ENCODE results near the gene MAPKAP1.

GRCh38 chr9:125428902-125429467 lies 278.0 kb downstream of the MAPKAP1 start:
- TF ChIP-seq ZNF24 (IDR thresholded peaks at IDR 0.05) (no peak), CTCF (IDR thresholded peaks at IDR 0.05 in 2 of 3, conservative IDR thresholded peaks at IDR 0.05 in 1 of 3; ENCODE audit: insufficient read depth in 2 of 3, low read depth in 1 of 3, low read length in 3 of 3) (no peak), ZNF384 (IDR thresholded peaks at IDR 0.05; ENCODE audit: low read depth, low read length) (no peak), RFX5 (IDR thresholded peaks at IDR 0.05; ENCODE audit: low read depth, low read length) (no peak), GABPB1 (CRISPR knock-in tag; IDR thresholded peaks at IDR 0.05) (no peak), CUX1 (CRISPR knock-in tag; IDR thresholded peaks at IDR 0.05) (no peak), EP300 (IDR thresholded peaks at IDR 0.05; ENCODE audit: low read length) (no peak), ZNF280A (IDR thresholded peaks at IDR 0.05; ENCODE audit: low read depth, partially characterized antibody) (no peak), CREB3 (tag; conservative IDR thresholded peaks at IDR 0.05; ENCODE audit: low read depth) (no peak), MAFK (IDR thresholded peaks at IDR 0.05; ENCODE audit: low read length) (no peak), CBFB (CRISPR knock-in tag; IDR thresholded peaks at IDR 0.05) (no peak)
- TF ChIP-seq, protein P1, sequence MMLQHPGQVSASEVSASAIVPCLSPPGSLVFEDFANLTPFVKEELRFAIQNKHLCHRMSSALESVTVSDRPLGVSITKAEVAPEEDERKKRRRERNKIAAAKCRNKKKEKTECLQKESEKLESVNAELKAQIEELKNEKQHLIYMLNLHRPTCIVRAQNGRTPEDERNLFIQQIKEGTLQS (IDR thresholded peaks at IDR 0.05), result no peak
- TF ChIP-seq, protein P1 (CRISPR knock-in tag; conservative IDR thresholded peaks at IDR 0.05), result no peak
- TF ChIP-seq, protein P2, sequence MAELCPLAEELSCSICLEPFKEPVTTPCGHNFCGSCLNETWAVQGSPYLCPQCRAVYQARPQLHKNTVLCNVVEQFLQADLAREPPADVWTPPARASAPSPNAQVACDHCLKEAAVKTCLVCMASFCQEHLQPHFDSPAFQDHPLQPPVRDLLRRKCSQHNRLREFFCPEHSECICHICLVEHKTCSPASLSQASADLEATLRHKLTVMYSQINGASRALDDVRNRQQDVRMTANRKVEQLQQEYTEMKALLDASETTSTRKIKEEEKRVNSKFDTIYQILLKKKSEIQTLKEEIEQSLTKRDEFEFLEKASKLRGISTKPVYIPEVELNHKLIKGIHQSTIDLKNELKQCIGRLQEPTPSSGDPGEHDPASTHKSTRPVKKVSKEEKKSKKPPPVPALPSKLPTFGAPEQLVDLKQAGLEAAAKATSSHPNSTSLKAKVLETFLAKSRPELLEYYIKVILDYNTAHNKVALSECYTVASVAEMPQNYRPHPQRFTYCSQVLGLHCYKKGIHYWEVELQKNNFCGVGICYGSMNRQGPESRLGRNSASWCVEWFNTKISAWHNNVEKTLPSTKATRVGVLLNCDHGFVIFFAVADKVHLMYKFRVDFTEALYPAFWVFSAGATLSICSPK (IDR thresholded peaks at IDR 0.05; ENCODE audit: borderline replicate concordance), result no peak
- TF ChIP-seq, protein P3, sequence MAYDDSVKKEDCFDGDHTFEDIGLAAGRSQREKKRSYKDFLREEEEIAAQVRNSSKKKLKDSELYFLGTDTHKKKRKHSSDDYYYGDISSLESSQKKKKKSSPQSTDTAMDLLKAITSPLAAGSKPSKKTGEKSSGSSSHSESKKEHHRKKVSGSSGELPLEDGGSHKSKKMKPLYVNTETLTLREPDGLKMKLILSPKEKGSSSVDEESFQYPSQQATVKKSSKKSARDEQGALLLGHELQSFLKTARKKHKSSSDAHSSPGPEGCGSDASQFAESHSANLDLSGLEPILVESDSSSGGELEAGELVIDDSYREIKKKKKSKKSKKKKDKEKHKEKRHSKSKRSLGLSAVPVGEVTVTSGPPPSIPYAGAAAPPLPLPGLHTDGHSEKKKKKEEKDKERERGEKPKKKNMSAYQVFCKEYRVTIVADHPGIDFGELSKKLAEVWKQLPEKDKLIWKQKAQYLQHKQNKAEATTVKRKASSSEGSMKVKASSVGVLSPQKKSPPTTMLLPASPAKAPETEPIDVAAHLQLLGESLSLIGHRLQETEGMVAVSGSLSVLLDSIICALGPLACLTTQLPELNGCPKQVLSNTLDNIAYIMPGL (CRISPR knock-in tag; IDR thresholded peaks at IDR 0.05), result no peak

Measured in K562 (cell line).